NCI-H2227 (cell line): ENCODE results near the gene TEX261.
"Not testable (repeated sequence)": the region's sequence is repeated elsewhere in the genome, so short reads cannot be mapped to it uniquely, and the experiment has no call there.

Experiments
- DNase-seq: peaks from one replicate; lab custom pipeline; 2025; ENCODE audit not compliant: unreplicated experiment; lab: John Stamatoyannopoulos, UW

Gene TEX261

DNA sequence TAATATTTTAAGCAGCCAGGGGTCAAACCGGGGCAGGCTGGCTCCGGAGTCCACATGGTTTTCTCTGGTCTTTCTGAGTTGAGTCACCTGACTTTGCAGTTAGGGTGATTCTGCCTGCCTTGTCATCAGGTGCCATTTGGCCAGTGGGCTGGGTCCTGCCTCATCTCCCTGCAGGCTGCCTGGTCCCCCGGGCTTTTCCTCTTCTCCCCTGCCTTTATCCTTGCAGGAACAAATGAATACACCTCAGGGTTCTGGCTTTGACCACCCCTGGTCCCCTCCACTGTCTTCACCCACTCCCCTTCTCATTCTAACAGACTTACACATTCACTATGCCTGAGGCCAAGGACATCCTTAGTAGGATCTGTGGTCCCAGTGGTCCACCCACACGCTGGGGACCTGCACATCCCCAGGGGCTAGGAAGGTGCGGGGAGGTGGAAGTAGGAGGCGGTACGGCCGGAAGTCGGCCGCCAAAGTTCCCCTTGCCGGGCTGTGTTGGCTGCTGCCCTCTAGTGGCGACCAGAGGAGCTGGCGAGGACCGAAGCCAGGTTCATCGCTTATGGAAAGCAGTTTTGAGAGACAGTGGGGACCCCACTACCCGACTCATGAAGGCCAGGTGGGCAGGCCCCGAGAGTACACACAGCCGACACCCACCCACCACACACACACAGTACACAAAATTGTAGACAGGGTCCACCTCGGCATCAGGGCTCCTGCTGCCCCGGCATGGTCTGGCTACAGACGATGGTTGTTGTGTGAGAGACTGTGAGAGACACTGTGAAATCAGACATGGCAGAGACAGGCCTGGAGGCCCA, 6.3 kb upstream of the TEX261 start:
- peak; percentile 79 for DNase-seq

DNA sequence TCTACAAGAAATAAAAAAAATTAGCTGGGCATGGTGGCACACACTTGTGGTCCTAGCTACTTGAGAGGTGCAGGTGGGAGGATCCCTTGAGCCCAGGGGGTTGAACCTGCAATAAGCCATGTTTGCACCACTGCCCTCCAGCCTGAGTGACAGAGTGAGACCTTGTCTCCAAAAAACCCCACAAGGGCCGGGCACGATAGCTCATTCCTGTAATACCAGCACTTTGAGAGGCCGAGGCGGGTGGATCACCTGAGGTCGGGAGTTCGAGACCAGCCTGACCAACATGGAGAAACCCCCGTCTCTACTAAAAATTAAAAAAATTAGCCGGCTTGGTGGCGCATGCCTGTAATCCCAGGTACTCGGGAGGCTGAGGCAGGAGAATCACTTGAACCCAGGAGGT, 5.3 kb upstream of the TEX261 start:
- not testable (repeated sequence) for DNase-seq

DNA sequence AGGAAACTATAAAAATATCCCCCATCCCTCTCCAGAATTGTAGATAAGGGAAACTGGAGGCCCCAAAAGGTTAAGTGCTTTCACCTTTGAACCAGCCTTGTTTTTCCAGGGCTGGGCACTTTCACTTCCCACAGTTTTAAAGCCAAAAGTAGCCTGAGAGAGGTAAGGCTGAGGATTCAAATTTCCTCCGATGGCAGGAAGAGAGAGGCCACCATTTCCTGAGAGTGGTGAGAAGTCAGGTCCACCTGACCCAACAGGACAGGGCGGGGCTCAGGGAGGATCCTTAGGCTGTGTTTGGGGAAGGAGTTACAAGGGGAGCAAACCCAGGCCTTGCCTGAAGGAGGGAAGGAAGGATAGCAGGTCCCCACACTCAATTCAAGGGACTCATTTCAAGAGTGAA, 4.7 kb upstream of the TEX261 start:
- DNase-seq = no peak

DNA sequence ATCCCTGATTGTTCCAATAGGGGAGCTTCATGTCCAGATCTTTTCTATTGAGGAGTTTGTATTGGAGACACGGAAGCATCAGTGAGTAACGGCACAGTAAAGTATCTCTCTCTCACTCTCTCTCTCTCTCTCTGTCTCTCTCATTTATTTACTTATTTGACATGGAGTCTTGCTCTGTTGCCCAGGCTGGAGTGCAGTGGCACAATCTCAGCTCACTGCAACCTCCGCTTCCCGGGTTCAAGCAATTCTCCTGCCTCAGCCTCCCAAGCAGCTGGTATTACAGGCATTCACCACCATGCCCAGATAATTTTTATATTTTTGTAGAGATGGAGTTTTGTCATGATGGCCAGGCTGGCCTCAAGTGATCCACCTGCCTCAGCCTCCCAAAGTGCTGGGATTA, 4.2 kb upstream of the TEX261 start:
- not testable (repeated sequence) for DNase-seq

DNA sequence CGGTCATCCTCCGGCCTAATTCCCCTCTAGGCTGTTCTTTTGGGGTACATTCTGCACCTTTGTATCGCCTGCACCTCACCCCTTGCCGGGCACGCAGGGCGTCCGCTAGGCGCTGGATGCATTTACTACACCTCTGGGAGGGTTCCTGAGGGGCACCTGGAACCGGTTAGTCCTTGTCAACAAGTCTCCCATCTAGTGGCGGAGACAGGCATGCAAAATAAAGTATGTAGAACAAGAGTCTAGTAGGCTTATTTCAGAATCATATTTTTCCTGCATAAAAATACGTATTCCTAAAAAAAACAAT, 705 bp upstream of the TEX261 start:
- peak; percentile 63 for DNase-seq

DNA sequence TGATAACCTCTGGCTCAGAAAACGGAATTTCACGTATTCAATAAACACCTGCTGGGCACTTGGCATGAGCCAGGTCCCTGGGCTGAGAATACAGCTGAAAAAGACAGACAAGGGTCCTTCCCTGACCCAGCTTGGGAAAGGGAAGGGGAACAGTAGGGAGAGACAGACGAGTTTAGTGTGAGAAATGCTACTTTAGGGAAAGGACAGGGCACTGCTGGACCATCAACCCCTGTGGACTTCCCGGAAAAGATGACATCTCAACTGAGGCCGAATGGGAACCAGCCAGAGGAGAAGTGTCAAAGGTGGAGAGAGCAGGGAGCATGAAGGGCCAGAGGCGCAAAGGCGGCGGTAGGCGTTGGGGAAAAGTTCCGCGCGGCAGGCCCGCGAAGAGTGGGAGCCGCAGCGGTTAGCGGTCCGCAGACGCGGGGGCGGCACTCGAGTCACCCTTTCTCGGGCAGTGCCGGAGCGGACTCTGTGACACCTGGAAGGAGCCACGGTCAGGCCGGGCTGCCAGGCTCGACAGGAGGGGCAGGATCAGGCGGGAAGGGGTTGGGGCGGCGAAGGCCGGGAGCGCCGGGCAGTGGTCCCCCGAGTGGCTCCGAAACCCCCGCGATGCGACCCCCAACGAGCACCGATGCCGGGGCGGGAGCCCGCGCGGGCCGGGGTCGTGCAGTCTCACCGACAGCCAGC, 519 bp downstream of the TEX261 start:
- peak; percentile 26 for DNase-seq

DNA sequence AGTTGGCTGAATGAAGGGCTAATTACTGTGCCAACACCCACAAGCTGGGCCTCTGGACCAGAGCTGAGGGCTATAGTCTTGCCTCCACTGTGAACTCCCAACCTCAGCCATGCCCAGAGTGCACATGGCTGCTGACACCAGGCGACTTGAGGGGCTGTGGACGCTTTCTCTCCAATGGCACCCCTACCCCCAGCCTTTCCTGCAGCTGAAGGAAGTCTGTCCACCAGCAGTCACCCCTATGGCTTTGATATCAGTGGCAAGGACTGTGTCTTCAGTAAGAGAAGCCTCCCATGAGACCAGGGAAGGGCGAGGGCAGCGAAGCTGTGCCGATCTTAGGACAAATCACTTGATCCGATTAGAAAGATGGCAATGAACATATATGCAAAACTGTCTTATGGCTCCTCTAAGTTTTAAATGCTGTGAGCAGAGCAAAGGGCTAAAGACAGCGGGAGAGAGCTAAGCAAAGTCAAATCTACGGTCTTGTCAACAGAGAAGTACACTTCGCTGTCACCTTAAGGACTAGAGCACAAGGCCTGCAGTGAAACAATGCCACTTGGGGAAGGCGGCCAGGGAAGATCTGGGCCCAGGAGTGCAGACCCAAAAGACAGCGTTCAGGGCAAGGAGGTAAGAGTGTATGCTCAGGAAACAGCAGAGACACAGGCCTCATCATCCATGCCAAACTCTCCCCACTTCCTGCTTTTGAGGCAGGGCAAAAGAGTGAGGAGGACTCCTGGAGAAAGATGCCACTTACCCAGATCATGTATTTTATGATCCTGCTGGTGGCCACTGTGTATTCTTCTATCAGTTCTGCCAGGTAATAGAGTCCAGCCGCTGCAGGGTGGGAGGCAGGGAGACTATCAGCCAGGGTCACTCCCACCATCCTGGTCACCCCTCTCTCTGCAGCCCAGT, 1.5 kb downstream of the TEX261 start:
- DNase-seq = no peak

DNA sequence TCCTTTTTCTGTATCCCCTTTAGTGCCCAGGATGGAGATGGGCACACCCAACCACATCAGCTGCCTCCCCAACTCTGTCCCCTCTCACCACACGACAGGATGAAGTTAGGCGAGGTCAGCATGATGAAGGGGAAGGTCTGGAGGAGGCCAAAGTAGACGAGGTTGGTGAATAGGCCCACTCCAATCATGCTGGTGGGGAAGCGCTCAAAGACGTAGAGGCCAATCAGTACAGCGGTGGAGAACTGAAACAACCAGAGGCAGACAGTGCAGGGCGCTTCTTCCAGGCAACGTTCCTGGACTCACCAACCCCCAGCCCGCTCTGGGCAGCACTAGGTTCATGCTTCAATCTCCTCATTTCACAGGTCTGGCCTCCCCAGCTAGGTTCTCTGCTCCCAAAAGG, 2.9 kb downstream of the TEX261 start:
- DNase-seq = no peak

DNA sequence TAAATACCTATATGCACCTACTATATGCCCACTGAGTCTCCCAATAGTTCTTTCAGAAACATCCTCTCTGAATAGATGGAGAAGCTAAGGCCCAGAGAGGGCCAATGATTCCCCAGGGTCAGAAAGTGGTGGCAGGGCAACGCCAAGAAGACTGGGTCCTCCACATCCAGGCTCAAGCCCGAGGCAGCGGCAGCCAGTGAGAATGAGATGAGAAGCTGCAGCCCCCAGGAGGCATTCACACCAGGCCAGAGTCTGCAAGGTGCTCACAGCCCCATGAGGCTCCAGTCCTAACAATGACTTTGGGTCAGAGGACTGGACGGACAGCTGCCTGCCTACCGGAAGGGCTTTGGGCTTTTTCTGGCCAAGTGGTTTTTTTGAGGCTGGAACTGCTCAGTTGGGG, 3.5 kb downstream of the TEX261 start:
- DNase-seq = no peak

DNA sequence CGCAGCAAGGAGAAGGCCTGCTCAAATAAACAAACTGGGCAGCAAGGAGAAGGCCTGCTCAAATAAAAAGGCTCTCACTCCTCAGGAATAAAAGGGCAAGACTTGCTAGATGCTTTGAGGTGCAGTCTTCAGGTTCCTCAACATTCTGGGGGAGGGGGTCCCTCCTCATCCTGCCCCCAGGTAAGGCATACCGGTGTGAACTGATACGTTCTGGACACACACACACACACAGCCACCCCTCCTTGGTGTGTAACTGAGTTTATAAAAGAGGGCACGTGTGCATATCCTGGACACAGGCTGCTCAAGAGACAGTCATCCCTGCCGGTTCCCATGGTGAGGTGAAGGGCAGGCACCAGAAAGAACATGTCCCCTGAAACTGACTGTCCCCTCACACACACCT, 4.5 kb downstream of the TEX261 start:
- DNase-seq = no peak

DNA sequence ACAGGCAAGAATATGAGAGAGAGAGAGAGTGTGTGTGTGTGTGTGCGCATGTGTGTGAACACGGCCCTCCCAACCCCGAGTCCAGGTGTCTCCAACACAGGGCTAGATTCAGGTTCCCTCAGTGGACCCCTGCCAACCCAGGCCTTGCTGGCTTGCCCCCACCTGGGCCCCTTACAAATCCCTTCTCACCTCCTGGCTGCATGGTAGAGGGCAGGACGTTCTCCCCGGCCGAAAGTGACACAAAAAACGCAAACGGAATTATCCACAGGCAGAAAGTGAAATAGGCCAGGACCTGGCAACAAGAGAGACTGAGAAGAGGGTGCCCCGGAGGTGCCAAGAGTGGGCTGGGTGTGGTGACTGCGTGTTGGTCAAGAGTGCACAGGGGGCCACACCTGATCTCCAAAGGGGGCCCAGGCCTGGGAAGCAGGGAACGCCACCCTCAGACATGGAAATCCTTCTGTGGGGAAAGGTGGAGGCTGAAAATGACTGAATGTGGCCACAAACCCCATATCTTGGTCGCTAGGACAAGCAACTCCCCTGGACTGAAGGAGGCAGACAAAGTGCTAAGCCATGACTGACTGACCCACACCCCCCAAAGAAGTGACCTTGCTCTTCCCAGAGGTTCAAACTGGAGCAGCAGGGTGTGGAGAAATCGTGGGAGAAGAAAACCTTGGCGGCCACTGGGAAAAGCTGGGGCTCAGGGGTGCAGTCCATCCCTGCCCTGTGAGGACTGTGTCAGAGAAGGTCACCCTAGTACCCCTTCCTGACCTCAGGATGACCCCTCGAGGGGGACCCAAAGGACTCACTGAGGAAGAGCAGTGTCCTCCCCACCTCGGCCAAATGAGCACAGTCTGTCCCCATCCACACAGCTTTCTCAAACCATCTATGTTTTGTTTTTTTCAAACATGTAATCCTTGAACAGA, 5.7 kb downstream of the TEX261 start:
- DNase-seq = no peak

DNA sequence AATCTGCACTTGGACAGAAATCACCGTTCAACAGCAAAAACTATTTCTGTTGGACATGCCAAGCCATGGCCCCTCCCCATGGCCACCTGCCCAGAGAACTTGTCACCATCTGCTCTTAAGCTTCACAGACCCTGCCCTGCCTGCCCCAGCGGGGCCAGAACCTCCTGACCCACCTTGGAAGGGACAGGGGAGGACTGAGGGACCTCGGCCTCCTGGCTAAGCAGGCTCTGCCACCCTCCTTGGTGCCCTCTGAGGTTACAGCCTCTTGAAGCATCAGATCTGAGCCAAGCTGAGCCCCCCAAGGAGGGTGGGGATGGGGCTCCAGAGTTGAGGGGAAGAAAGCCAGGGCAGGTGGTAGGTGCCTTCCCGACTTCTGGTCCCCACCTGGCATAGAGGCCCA, 6.5 kb downstream of the TEX261 start:
- DNase-seq = no peak

DNA sequence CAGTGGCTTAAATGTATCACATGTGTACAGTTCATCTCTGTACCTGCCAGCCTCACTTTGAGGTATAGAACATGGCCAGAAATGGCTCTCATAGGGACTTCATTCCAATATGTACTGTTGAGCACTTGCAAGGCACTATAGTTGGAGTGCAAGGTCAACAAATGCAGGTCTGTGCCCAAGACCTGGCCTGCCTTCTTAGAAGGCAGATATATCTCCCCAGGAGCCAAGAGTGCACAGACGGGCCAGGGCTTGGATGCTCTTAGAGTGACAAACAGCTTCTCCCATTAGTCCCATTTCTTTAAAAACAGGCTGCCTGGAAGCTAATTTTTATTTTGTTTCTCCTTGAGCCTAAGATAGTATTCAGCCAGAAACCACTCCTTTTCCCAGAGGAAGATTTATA, 7.3 kb downstream of the TEX261 start:
- DNase-seq = no peak

DNA sequence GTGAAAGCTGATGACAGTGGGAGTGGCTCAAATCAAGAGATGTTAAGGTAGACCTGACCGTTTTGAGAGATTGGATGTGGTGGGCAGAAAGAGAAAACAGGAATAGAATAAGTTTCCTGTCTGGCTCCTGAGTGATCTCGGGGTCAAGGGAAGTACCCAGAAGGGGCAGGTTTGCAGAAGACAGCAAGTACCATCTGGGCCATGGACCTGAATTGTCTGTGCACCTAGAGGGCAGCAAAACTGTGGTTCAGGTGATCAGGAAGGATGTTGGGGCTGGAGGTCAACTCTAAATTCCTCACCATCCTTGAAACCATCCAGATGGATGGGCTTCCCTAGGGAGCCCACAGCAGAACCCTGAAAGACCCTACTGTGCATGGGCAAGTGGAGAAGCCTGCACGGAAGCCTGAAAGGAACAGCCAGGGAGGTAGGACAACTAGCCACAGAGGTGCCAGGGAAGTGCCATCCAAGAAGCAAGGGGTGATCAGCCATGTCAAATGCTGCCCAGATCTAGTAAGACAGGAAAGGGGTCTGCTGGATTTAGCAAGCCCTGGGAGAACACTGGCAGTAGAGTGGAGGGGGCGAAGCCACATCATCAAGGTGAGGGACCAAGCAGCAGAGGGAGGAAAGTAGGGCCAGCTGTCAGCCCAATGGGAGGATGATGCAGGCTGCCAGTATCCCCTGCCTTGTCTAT, 8.0 kb downstream of the TEX261 start:
- DNase-seq = no peak

DNA sequence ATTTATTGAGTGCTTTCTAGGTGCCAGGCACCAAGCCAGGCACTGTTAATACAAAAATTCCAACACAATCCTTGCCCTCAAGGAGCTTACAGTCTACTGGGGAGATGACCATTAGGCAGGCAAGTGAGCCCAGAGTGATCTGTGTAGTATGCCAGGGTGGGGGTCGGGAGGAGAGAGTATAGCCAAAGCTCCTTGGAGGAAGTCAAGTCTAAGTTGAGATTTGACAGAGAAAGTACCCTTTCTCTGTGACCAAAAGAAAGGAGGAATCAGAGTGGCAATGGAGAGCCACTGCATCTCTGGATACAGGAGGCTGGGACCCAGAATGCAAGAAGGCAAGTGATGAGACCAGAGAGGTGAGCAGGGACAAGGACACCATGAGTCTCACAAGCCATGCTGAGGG, 8.7 kb downstream of the TEX261 start:
- DNase-seq = no peak

DNA sequence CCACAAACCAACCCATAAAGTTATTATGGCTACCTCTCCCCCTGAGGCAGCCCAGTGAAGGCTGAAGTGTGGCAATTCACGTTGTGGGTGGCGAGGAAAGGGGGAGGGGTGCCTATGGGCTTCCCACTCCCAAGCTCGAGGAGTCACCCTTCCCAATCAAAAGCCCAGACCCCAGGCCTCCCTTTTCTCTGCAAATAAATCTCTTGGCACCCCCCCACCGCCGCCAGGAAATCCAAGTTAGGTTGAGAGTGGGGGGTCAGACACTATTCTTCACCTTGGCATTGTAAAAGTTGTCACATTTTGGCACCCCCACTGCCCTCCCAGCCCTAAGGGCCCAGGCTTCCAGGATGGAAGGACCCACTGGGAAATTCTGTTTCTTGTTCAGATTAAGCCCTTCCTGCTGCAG, 9.4 kb downstream of the TEX261 start:
- no peak for DNase-seq

DNA sequence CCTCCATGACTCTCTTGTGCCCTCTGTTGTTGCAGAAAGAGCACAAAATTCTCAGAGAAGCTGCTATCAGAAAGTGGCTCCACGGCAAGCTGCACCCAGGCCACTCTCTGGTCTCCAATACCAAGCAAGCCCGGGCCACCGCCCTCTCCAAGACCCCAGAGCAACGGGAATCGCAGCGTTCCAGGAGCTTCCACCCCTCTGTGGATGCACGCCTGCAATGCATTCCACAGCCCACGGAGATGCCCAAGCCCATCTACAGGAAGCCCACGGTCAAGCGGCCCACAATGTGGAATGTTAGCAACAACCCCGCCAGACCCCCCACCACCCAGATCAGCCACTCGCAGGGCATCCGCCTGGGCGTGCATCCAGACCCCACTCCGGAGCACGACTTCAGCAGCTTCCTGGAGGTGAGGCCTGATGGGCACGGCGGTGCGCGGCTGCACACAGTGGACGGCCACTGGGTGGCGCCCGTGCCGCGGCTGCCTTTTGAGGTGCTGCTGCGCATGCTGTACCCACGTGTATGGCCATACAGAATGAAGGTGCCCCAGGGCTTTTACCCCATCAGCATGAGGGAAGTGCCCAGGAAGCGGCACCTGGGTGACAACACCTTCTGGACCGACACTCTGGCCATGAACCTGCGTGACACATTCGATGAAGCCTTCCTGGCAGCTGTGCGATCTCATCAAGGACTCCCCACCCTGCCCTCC, 9.9 kb downstream of the TEX261 start:
- no peak for DNase-seq

DNA sequence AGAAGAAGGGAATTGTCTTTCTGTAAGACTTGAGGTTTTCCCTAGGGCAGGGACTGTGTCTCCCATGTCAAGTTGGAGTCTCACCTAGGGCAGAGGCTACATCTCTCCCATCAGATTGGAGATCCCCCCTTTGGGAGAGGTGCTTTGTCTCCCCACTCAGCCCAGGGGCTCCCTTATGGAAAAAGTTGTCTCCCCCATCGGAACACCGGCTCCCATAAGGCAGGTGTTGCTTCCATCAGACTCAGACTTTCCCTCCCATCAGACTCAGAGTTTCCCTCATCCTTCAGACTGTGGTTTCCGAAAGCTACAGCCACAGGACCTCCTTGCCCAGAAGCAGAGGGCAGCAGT, 10.5 kb downstream of the TEX261 start:
- DNase-seq = no peak

DNA sequence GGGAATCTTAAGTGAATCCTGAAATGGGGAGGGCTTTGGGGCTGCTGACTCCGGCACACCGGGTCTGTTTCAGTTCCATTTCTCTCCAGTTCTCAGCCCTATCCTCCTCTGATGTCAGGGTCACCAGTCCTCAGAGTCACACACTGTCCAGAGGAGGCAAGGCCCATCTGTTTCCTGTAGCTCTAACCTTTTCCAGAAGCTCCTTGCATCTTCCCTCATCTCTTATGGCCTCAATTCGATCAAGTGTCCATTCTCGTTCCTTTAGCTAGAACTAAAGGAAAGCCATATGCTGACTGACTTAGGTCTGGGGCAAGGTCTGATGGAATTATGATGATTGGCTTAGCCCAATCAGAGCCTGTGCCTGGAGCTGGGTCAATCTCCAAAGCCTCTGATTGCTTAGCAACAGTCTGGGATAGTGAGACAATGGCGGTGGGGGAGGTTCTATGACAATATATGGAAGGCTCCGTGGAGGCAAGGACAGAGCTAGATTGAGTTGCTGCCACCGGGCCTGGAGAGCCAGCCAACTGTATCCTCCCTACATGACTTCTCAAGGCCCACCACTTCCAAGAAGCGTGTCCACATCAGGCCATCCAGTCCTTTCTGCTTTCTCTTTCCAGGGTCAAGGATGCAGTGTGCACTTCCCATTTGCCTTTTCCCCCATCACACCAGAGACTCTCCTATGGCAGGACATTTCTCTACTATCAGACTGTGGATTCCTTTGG, 11.0 kb downstream of the TEX261 start:
- DNase-seq = no peak
